Right renal cortex interstitium (tissue), 3 donors: ENCODE data around the gene AP2A1. TPM values are rescaled to one million over a fixed set of nuclear protein-coding genes. Genes with fewer than 3 reads are reported as not detected.

Experiments used
- DNase-seq, 3 donors: peaks; one replicate each; pipeline ENCODE4 v3.0.0-alpha.2; 2013; ENCODE audit warnings: low read depth in 3 of 3, low spot score in 2 of 3
- polyA plus RNA-seq, 3 donors: library from polyadenylated mRNA; unstranded; fragments of 120-200 nt; gene quantifications; one replicate each; pipeline ENCODE4 v1.2.1, GENCODE V29; 2013; ENCODE audit not compliant: insufficient read length in 3 of 3

Gene AP2A1
- polyA plus RNA-seq, 3 donors, result 40.8 to 48.0 (median 43.7) TPM

DNA sequence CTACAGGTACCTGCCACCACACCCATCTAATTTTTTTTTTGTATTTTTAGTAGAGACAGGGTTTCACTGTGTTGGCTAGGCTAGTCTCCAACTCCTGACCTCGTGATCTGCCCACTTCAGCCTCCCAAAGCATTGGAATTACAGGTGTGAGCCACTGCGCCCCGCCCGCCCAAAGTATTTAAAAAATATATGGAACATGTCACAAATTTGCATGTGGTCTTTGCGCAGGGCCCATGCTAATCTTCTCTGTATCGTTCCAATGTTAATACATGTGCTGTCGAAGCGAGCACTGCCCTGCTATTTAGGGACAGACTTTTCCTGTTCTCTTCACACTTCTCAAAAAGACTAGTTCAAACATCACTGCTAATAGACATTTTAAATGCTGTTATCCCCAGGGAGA lies 2.5 kb upstream of the AP2A1 start:
- no peak for DNase-seq

DNA sequence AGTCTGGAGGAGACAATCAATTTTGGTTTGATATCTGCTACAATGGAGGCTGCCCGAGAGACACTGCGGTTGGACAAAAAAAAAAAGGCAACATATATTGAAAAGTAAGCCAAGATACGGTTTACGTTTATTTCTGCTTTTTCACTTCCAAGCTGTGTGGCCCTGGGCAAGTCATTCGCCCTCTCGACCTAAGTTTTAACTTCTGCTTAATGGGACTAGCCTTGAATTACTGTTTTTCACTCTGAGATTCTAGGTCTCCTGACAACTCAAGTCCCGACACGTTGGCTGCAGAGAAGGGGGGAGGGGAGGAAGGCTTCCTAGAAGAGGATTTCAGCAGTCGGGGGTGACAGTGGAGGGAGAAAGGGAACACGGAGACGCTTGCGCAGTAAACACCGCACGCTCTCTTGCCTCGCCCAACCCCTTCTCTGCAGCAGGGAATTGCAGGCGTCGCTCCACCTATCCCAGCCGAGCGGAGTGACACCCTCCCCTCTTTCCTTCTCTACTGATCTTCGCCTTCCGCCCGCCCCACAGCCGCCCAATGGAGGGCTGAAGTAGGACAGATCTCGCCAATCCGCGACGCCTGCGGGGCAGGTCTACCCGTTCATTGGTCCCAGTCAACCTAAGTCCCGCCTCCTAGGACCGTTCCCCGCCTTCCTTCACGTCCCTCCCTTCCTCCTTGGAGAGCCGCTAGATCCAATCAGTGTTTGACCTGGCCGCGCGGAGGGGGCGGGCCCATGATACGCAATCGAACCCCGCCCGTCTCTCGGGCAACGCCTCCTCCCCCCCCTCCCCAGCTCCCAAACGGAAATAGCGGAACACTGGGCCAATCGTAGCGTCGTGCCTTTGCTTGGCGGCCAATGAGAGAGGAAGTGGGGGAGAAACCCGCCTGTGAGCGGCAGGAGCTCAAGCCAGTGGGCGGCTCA lies 533 bp upstream of the AP2A1 start:
- DNase-seq, result peak; percentile 99

DNA sequence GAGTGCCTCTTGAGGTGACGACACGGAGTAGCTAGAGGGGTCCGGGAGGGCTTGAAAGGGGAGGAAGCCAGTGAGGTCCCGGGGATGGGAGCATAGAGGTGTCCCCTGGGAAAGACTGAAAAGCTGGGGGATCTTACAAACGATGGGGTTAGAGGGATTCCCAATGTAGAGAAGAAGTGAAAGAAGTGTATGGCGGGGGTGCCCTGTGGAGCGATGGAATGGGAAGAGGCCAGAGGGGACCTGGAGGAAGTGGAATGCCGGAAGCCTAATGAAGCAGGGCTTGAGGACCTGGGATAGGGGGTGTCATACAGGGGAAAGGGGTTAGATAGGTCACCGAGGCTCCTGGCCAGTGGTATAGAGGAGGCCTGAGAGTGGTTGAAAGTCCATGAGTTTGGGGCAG lies 580 bp downstream of the AP2A1 start:
- DNase-seq, result no peak

DNA sequence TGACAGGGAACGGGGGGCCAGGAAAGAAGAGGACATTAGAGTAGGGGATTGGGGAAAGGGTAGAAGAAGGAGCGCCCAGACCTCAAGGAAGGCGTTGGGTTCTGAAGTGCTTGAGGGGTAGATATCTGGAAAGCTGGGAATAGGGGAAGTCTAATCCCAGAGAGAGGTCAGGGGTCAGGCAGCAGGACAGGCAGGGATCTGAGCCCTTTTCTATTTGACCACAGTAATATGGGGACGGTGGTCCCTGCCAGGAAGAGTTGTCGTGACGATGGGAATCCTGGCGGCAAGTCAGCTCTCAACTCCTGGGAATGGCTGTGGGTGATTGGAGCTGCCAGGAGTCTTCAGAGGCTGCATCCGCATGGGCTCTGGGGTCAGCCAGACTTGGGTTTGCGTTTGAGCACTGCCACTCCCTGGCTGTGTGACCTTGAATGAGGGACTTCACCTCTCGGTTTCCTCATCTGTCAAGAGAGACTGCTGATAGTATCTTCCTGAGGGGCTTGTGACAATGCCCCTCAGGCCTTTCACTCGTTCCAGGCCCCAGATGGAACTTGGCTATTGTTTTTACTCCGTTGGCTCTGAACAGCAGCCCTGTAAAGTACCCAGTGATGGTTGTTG lies 1.3 kb downstream of the AP2A1 start:
- no peak for DNase-seq

DNA sequence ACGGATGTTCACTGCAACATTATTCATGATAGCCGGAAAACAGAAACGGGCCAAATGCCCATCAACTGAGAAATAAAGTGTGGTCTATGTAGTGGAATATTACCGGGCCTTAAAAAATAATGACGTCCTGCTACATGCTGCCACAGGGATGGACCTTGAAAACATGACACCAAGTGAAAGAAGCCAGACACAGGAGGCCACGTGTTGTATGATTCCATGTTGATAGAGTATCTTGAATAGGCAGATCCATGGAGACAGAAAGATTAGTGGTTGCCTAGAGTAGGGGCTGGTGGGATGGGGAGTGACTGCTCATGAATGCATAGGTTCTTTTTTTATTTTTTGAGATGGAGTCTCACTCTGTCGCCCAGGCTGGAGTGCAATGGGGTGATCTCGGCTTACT lies 3.7 kb downstream of the AP2A1 start:
- DNase-seq, result no peak

DNA sequence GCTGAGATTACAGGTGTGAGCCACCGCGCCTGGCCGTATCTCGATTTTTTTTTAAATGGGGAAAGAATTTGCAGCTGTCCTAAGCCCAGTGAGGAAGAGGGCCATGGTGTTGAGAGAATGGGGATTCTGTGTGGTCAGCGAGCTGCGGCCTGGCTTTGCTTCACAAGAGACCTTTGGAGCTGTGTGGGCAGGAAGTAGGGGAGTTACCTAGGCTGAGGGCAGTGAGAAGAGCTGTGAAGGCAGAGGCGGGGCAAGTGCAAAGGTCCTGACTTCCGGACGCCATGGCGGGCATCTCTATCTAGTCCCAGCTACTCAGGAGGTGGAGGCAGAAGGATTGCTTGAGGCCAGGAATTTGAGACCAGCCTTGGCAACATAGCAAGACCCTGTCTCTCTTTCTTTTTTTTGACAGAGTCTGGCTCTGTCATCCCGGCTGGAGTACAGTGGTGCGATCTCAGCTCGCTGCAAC lies 4.9 kb downstream of the AP2A1 start:
- no peak for DNase-seq

DNA sequence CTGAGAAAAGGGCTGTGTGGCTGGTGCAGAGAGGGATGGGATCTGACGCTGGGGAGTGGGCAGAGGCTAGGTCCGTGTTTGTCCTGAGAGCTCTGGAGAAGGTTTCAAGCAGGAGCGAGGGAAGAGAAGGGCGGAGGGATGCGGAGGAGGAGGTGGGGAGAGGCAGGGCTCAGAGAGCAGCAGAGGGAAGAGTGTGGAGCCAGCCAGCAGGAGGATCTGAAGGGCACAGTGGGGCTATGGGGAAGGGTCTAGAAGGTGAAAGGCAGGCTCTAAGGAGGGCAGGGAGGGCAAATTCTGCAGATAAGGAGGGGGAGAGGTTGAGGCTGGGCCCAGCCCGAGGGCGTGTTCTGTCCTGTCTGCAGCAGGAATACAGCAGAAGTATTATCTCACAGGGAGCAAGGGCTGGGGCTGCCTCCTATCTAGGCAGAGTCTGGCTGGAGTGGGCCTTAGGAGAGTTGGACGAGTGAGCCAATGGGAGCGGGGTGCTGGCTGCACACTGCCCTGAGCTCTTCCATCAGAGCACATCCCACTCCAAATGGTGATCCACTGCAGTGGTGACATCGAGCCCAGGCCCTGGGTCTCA lies 6.1 kb downstream of the AP2A1 start:
- DNase-seq, result no peak

DNA sequence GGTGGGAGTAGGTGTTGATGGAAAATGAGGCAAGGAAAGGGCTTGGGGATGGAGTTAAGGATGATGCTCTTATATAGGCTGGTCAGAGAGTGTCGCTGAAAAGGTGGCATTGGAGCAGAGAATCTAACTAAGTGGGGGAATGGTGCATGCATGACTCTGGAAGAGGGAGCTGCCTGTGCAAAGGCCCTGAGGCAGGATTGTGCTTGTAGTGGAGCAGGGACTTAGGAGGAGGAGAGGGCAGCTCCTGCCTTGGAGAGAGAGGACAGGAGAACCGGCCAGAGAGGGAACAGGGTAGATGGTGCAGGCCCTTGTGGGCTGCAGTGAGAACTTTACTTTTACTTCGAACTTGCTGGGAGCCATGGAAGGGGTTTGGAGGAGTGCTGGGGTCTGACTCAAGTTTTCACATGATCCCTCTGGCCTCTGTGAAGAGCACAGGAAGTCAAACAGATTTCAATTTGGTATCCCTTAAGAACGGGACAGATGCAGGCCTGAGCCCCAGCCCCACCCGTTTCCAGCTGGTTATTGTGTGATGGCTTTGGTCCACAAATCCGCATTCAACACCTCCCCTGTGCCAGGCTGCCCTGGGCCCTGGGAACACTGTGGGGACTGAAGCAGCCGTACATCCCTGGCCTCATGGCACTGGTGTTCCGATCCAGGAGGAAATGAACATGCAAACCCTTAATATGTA lies 7.0 kb downstream of the AP2A1 start:
- no peak for DNase-seq

DNA sequence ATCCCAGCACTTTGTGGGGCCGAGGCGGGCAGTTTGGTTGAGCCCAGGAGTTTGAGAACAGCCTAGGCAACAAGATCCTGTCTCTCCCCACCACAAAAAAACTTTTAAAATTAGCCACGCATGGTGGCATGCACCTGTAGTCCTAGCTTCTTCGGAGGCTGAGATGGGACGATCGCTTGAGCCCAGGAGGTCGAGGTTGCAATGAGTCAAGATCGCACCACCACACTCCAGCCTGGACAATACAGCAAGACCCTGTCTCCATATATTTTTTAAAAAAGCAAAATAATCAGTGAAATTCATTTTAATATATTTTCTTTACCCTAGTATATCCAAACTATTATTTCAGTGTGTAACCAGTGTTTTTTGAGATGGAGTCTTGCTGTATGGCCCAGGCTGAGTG lies 8.2 kb downstream of the AP2A1 start:
- DNase-seq, result no peak

DNA sequence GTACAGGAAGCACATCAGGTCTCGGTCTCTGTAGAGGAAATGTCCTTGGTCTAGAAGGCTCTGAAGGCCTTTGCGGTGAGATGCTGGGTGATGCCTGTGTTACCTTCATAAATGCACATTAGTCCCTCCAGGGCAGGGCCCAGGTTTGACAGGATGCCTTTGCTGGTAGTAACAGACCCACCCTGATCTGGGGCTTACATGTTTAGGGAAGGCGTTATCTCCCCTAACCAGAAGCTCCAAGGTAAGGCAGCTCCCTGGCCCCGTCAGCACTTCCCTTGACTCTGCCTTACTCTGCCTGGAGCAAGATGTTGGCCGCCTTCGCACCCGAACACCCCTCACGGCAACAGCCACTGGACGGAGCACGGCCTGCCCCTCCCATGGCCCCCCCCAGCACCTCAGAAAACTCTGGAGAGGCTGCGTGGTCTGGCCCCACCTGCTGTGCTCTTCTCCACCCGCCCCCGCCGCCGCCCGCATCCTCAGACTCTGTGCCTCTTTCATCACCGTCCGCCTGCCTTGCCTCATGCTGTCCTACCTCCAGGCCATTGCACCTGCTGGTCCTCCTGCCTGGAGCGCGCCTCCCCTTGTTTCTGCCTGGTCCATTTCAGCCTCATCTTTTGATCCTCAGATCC lies 9.1 kb downstream of the AP2A1 start:
- DNase-seq, result no peak

DNA sequence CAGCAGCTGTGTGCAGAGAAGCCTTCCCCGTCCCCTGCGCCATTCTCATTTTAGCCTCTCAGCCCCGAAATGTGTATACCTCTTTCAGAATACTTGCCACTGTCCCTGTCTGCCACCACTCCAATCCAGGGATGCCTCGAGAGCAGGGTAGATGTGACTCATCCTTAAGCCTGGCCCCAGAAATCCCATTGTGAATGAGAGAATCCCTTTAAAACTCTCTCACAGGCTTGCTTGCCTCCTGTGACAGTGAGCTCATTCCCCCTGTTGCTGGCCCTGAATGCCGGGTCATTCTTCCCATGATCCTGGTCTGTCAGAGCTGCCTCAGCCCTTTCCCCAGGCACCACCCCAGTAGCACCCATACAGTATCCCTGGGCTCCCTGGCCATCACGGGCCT lies 9.6 kb downstream of the AP2A1 start:
- no peak for DNase-seq

DNA sequence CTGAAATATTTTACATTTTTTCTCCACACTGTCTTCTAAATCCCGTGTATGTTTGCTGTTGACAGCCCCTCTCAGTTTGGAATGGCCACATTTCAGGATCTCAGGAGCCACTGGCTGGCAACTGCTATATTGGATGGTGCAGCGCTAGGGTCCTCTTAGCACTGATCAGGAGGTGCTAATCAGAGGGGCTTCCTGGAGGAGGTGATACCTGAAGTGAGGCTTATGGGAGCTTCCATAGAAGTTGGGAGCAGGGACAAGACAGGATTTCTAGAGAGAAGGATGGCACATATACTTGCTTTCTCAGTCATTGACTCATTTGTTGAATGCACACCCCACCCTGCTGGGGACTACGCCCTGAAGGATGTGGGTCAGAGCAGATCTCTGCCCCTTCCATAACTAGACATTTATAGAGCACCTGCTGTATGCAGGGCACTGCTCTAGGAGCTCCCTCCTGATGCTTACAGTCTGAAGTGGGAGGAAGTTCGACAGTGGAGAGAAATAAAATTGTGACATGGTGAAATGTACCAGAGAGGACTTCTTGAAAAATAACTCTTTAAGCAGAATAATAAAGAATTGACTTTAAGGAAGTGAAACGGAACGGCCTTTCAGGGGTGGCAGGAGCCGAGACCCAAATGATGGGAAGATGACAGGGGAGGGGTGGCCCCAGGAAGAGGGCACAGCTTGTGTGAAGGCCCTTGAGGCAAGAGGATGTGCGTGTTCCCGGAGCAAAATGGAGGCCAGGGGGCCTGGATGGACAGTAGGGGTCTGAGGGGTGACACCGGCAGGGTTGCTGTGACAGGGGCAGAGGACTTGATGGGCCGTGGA lies 13.1 kb downstream of the AP2A1 start:
- no peak for DNase-seq

DNA sequence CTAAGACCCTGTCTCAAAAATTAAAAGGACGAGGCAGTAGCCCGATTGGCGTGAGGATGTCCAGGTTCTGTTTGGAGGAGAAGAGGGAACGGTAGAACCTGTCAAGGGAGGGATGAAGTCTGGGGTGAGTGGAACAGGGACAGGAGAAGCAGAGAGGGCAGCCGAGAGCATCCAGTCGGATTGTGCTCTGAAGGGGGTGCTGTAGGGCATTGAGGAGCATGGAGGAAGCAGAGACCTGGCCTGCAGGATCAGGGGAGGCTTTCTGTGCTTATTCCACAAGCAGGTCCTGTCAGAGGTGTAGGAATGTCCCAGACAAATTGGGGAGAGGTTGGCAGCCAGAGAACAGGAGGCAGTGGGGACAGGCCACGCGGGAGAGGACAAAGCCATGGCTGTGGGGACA lies 14.1 kb downstream of the AP2A1 start:
- DNase-seq, result no peak

DNA sequence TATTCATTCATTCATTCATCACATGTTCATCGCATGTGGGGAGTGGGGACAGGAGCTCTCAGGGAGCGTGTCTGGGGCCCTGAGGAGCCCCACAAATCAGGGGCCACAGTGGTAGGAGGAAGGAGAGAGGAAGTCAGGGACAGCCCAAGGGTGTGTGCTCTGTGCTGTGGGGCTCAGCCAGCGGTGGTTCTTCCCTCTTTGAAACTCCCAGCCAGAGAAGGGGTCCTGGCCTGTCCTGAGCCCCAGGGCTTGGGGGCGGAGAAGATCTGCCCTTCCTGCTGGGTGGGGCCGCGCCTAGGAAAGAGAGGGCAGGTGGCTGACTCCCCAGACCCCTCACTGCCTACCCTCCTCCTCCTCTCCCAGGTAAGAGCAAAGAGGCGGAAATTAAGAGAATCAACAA lies 14.6 kb downstream of the AP2A1 start:
- no peak for DNase-seq

DNA sequence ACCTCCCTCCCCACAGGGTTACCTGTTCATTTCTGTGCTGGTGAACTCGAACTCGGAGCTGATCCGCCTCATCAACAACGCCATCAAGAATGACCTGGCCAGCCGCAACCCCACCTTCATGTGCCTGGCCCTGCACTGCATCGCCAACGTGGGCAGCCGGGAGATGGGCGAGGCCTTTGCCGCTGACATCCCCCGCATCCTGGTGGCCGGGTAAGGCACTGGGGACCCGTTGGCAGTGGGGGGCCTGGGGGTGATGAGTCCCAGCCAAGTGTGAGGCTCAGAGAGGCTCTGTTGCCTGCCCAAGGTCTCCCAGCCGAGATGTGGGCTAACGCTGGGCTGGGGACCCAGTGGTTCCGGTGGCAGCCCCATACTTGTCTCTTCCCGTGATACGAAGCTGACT lies 15.7 kb downstream of the AP2A1 start:
- DNase-seq, result no peak

DNA sequence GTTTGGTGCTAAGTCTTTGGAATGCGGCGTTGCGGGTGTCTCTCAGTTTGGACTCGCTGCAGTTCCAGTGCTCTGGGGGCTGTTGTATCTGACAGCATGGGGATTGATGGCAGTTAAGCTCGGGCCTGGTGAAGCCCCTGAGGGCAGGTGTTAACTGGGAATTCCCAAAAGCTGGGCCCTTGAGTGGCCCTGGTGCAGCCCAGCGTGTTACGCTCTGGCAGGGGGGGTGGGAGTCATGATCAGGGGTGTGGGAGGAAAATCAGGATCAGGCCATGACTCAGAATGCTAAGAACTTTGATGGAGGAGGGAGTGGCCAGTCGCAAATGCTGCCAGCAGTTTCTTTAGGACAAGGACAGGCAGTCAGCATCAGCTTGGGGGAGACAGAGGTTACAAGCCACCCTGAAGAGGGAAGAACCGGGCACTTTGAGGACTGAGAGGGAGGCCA lies 19.6 kb downstream of the AP2A1 start:
- DNase-seq, result no peak

DNA sequence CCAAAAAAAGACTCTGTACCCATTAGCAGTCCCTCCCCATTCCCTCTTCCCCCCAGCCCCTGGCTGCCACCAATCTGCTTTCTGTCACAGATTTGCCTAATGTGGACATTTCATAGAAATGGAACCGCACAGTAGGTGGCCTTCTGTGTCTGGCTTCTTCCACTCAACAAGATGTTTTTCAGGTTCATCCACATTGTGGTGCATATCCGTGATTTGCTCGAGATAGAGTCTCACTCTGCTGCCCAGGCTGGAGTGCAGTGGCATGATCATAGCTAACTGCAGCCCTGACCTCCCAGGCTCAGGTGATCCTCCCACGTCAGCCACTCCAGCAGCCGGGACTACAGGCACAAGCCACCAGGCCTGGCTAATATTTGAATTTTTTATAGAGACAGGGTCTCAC lies 20.9 kb downstream of the AP2A1 start:
- DNase-seq, result no peak

DNA sequence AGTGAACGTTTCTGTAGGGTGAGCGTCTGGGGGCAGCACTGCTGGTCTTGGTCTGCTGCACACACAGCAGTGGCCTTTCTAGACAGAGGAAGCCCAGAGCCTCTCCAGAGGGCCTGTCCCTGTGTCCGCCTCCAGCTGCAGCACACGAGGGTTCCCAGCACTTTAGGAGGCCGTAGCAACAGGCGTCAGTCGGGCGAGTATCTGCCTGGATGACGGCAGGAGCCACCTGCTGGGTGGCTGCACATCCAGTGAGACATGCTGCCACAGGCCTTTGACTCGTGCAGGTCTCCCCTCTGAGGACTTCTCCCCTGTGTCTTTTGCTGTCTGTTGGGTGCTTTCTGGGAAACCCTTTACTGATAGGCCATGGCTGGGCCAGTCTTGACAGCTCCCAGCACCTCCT lies 22.1 kb downstream of the AP2A1 start:
- DNase-seq, result no peak

DNA sequence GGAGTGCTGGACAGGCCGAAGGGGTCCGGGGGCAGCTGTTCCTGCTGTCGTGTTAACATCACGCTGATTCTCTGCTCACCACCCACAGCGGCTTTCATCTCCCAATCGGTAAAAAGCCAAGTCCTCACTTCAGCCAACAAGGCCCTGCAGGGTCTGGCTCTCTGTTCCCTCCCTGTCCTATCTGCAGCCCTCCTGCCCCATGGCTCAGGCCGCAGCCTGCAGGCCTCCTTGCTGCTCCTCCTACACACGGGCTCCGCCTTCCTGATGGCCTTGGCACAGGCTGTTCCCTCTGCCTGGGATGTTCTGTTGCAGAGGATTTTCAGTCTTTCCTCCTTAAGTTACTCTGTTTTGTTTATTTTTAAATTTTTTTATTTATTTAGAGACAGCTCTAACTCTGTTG lies 24.1 kb downstream of the AP2A1 start:
- no peak for DNase-seq
